GM18508 (cell line): Measurements from ENCODE around the gene PDE9A.

Experiments used
- ATAC-seq: cut with Tn5 transposase; IDR thresholded peaks from one replicate; pipeline ENCODE4 v1.9.1; 2021; ENCODE audit warnings: moderate number of reproducible peaks; ENCODE audit not compliant: insufficient read depth, unreplicated experiment

PDE9A gene

GRCh38 chr21:42747746-42748351 is 94.4 kb downstream of the PDE9A start:
- ATAC-seq = no peak

- ATAC-seq = no peak
Observed at GRCh38 chr21:42748620-42749176, 95.3 kb downstream of the PDE9A start.

GRCh38 chr21:42750737-42751530 is 97.5 kb downstream of the PDE9A start:
- ATAC-seq = no peak

- ATAC-seq = no peak
Observed at GRCh38 chr21:42751866-42752265, 98.4 kb downstream of the PDE9A start.

DNA sequence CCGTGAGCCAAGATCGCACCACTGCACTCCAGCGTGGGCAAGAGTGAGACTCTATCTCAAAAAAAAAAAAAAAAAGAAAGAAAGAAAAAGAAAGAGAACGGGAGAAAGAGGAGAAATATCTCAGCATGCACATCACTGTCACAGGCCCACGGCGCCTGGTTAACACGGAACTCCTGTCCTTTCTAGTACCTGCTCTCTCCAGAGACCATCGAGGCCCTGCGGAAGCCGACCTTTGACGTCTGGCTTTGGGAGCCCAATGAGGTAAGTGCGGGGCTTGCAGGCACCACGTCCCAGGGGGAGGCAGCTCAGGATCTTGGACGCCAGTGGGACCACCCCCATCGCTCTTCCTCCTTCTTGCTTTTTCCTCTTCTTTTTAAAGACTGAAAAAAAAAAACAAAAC is 100.4 kb downstream of the PDE9A start:
- ATAC-seq = no peak

GRCh38 chr21:42754270-42754933 is 101.0 kb downstream of the PDE9A start:
- ATAC-seq = no peak

DNA sequence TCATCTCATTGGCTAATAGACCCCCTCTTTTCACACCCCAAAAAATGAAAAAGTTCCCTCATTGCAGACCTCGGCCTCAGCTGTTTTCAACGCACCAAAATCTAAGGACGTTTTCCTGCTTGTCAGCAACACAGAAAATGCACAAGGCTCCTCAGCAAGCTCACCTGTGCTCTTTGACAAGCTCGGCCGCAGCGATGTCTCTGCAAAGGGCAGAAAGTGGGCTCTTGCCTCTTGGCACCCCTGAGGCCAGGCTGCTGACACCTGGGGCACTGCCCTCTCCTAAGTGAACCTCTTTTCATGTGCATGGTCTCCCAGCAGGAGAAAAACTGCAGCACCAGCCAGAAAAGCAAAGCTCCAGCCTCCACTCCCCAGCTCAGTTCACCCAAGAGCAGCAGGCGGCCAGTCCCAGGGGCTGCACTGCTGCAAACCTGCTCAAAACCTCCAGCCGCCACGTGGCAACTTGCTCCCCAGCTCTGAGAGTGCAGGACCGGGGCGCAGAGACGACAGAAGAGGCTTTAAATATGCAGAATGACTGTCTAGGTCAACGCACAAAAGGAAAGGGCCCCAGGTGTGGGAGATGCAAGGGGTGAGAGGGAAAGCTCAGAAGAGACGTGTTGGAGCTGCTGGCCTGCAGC is 101.7 kb downstream of the PDE9A start:
- no peak for ATAC-seq

DNA sequence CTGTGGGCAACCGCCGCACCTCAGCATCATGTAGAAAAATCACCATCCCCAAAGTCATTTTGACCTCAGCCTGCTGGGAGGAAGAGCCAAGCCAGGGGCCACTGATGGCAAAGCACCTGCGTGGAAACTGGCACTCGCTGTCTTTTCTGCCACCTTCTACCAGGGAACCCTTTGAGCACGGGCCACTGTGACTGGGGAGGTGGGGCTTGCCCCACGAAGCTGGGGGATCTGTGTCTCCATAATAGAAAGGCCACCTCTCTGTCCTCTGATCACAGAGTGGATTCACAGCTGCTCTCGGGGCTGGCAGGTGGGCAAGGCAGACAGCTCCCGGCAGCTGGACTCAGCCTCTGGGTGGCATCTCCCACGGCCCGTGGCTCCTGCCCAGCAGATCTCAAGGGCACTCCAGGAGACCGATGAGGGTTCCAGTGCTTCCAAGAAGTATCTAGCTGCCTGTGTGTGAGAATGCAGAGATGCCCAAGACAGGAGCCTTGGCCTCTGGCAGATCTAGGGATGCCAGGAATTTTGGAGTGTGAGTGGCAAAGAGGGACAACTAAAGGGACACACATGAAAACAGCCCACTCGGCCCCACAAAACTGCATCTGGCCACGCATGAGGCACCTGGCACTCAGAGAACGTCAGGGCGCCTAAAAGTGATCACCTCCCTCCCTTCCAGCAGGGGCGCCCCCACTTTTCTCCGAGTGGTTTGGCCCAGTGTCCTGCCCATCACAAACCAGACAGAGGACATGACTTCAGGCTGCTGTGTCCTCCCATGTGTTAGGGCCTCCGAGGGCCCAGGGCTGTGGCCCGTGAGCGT is 102.6 kb downstream of the PDE9A start:
- no peak for ATAC-seq

DNA sequence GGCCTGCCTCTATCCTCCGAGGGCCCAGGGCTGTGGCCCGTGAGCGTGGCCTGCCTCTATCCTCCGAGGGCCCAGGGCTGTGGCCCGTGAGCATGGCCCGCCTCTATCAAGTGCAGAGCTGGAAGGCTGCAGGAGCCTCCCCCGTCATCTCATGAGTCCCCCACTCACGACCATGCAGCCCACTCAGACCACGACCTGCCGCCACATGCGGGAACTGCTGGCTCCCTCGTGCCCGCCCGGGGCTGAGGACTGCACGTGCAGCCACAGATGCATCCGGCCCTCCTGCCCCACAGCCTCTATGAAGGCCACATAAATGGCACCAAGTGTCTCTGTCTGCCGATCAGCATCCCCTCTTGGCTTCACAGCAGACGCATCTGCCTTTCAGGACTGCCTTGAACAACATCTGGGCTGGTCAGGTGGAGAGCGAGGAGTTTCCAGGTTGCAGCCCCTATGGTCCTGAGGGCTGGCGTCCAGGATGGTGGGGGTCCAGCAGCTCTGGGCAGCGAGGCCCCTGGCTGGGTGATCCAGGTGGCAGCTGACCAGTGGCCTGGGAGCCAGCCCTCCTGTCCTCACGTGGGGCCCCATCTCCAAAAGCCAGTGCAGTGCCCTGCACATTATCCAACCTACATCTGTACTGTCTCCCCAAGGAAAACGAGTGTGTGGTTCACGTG is 103.3 kb downstream of the PDE9A start:
- ATAC-seq = no peak

DNA sequence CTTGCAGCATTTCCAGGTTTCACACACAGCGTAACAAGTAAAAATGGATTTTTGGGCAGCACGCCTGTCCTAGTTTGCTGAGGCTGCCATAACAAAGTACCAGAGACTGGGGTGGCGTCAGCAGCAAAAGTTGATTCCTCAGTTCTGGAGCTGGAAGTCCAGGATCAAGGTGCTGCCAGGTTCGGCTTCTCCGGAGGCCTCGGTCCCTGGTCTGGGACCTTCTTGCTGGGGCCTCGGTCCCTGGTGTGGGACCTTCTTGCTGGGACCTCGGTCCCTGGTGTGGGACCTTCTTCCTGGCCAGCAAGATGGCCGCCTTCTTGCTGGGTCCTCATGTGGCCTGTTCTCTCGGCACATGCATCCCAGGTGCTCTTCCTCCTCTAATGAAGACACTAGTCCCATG is 104.0 kb downstream of the PDE9A start:
- ATAC-seq = no peak

GRCh38 chr21:42757826-42758655 is 104.6 kb downstream of the PDE9A start:
- ATAC-seq = no peak

- ATAC-seq = no peak
Observed at GRCh38 chr21:42758721-42759593, 105.5 kb downstream of the PDE9A start.

DNA sequence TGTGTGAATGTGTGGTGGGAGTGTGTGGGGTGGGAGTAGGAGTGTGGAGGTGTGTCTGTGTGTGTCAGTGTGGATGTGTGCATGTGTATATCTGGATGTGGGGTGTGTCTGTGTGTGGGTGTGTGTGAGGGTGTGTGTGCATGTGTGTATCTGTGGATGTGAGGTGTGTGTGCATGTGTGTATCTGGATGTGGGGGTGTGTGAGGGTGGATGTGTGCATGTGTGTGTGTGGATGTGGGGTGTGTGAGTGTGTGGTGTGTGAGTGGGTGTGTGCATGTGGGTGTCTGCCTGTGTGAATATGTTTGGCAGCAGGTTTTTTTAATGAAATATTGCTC is 106.1 kb downstream of the PDE9A start:
- no peak for ATAC-seq

DNA sequence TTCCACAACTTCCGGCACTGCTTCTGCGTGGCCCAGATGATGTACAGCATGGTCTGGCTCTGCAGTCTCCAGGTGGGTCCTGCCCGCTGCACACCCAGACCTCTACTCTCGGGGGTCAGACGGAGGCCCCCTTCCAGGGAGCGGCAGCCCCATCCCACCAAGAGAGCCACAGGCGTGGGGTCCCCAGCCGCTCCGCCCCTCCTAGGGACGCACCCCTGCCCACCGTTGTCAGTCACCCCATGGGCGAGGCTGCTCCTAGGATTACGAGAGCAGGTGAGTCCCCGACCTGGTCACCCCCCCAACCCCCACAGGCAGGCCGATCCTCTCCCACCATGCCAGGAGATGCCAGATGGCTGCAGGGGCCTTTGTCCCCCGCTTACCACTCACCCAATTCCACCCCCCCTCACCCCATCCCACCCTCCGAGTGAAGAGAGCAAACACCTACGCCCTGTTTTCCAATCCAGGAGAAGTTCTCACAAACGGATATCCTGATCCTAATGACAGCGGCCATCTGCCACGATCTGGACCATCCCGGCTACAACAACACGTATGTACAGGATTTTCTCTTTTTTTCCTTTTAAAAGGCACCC is 107.0 kb downstream of the PDE9A start:
- no peak for ATAC-seq

GRCh38 chr21:42760951-42761751 is 107.7 kb downstream of the PDE9A start:
- ATAC-seq = no peak

- no peak for ATAC-seq
Observed at GRCh38 chr21:42761776-42762335, 108.4 kb downstream of the PDE9A start.
